Mononuclear cell (primary cell): Measurements from ENCODE around the gene ZNF324. TPM values are rescaled to one million over a fixed set of nuclear protein-coding genes. Genes with fewer than 3 reads are reported as not detected.

Experiments used
- H3K27me3 ChIP-seq: 2 replicates; pipeline ENCODE4 v1.6.0; 2011; ENCODE audit warnings: low read length, control low read depth; ENCODE audit not compliant: insufficient read depth
- H3K4me1 ChIP-seq: 2 replicates; pipeline ENCODE4 v1.5.1; 2011; ENCODE audit warnings: mild to moderate bottlenecking, low read length, control low read depth; ENCODE audit not compliant: insufficient read depth
- H3K4me3 ChIP-seq: 2 replicates; pipeline ENCODE4 v1.5.1; 2011; ENCODE audit warnings: mild to moderate bottlenecking, low read length, moderate library complexity
- H3K9me3 ChIP-seq: 2 replicates; pipeline ENCODE4 v1.5.1; 2011; ENCODE audit warnings: low read depth, mild to moderate bottlenecking, control low read depth, low read length
- total RNA-seq: library from RNA; depleted of rRNA; stranded (reverse); fragments of >200 nt; gene quantifications from one replicate; pipeline ENCODE4 v1.2.3, GENCODE V29; 2012

ZNF324 gene
- total RNA-seq, 1 donor: 19.2 TPM

DNA sequence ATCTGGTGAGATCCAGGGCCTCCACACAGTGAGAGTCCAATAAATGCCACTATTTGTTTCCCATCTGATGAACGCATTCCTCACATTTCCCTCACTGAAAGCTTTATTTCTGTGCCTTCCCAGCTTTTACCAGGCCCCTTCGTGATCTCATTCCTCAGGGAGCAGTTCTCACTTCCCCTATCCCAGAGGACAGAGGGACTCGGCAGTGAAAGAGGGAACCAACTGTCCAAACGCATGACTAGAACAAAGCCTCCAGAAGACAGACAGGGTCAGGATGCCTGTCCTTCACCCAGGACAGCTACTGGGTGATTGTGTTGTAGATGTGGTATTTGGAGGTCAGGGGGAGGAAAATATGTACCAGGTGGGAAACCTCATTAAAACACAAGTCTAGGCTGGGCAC, 54.8 kb downstream of the ZNF324 start:
- H3K9me3 ChIP-seq: no peaks in the 10 kb centered on the region
- H3K4me3 ChIP-seq: no peak overlapping the region
- no peaks in the 10 kb centered on the region for H3K27me3 ChIP-seq
- H3K4me1 ChIP-seq: peaks cover 23% of the 10 kb centered on the region

DNA sequence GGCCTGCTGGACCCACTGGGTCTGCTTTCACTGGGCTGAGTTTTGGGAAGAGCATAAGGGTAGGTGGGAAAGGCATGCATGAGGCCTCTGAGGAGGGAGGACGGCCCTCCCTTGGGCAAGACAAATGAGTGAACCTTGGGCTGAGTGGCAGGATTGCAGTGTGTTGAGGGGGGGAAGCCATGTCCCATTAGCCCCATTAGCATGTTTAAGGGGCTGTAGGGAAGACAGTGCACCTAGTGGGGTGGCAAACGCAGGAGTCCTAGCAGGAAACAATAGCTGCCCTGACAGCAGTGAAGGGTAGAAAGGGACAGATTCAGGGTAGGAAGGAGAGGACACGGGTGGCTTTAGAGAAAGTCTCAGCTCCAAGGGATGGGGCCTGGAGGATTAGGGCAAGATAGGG, 55.8 kb downstream of the ZNF324 start:
- no peaks in the 10 kb centered on the region for H3K27me3 ChIP-seq
- no peaks in the 10 kb centered on the region for H3K9me3 ChIP-seq
- H3K4me3 ChIP-seq: no peak overlapping the region
- peaks cover 22% of the 10 kb centered on the region for H3K4me1 ChIP-seq

Other genes starting within 250 kb of the ZNF324 start
- gene ZNF544, start 238.2 kb upstream of the ZNF324 start, total RNA-seq: 7.2 TPM
- gene ZNF8, start 188.1 kb upstream of the ZNF324 start, total RNA-seq: 13.4 TPM
- gene ERVK3-1, start 161.7 kb upstream of the ZNF324 start, total RNA-seq: 124 TPM
- 0.52 TPM for gene ZSCAN22, start 140.1 kb upstream of the ZNF324 start, total RNA-seq
- 17.7 TPM for gene A1BG, start 113.6 kb upstream of the ZNF324 start, total RNA-seq
- gene ZNF497, start 104.3 kb upstream of the ZNF324 start, total RNA-seq: 0.31 TPM
- 0.84 TPM for gene ZNF837, start 86.0 kb upstream of the ZNF324 start, total RNA-seq
- gene RPS5, start 79.8 kb upstream of the ZNF324 start, total RNA-seq: 1,513 TPM
- 0.42 TPM for gene RNF225, start 71.4 kb upstream of the ZNF324 start, total RNA-seq
- gene ZNF584, start 58.4 kb upstream of the ZNF324 start, total RNA-seq: 1.3 TPM
- 1.9 TPM for gene ZNF132, start 26.9 kb upstream of the ZNF324 start, total RNA-seq
- gene ZNF324B, start 15.5 kb upstream of the ZNF324 start, total RNA-seq: 3.6 TPM
- gene ZNF446, start 9.3 kb downstream of the ZNF324 start, total RNA-seq: 5.5 TPM
- gene SLC27A5, start 44.9 kb downstream of the ZNF324 start, total RNA-seq: 1.9 TPM
- gene ZBTB45, start 52.7 kb downstream of the ZNF324 start, total RNA-seq: 2.7 TPM
- gene TRIM28, start 77.0 kb downstream of the ZNF324 start, total RNA-seq: 152 TPM
- gene CHMP2A, start 88.0 kb downstream of the ZNF324 start, total RNA-seq: 32.7 TPM
- 22.5 TPM for gene UBE2M, start 91.5 kb downstream of the ZNF324 start, total RNA-seq
- 11.4 TPM for gene MZF1, start 106.3 kb downstream of the ZNF324 start, total RNA-seq